ENCODE measurements around the gene CLEC2A. TPM values are rescaled to one million over a fixed set of nuclear protein-coding genes. Genes with fewer than 3 reads are reported as not detected.
A peak's percentile ranks its signal among the peaks of the same experiment; 100 is the strongest.

The CLEC2A gene
- total and polyA plus RNA-seq, 2 experiments from 2014 or later, result not detected

GRCh38 chr12:9925705-9926393, 6.3 kb downstream of the CLEC2A start:
- peak; percentile 95 for ATAC-seq
- no peaks in the 10 kb centered on the region for H3F3A ChIP-seq (replicated peaks; ENCODE audit: low read depth)
- no peak overlapping the region for H3K27ac Mint-ChIP-seq
- no peak overlapping the region for H3K27ac ChIP-seq (ENCODE audit: low read depth)
- H3K9me2 ChIP-seq (ENCODE audit: insufficient read depth), result no peaks in the 10 kb centered on the region
- H3K4me1 Mint-ChIP-seq, result peaks cover 2% of the 10 kb centered on the region; the same call in 1 of the 3 replicates
- H3K4me3 Mint-ChIP-seq, result no peak overlapping the region
- no peaks in the 10 kb centered on the region for H3K36me3 ChIP-seq (ENCODE audit: insufficient read depth)
- TF ChIP-seq NANOG (IDR thresholded peaks at IDR 0.05; ENCODE audit: borderline replicate concordance), result no peak
- TF ChIP-seq STAT1 (IDR thresholded peaks at IDR 0.05; ENCODE audit: unreplicated experiment), result no peak
- no peak for TF ChIP-seq ZNF114 (CRISPR knock-in tag; IDR thresholded peaks at IDR 0.05)
- TF ChIP-seq, protein P1, sequence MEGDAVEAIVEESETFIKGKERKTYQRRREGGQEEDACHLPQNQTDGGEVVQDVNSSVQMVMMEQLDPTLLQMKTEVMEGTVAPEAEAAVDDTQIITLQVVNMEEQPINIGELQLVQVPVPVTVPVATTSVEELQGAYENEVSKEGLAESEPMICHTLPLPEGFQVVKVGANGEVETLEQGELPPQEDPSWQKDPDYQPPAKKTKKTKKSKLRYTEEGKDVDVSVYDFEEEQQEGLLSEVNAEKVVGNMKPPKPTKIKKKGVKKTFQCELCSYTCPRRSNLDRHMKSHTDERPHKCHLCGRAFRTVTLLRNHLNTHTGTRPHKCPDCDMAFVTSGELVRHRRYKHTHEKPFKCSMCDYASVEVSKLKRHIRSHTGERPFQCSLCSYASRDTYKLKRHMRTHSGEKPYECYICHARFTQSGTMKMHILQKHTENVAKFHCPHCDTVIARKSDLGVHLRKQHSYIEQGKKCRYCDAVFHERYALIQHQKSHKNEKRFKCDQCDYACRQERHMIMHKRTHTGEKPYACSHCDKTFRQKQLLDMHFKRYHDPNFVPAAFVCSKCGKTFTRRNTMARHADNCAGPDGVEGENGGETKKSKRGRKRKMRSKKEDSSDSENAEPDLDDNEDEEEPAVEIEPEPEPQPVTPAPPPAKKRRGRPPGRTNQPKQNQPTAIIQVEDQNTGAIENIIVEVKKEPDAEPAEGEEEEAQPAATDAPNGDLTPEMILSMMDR (conservative IDR thresholded peaks at IDR 0.05; ENCODE audit: low read depth in 2 of 2), result peak; percentile 66 to 68
- TF ChIP-seq EZH2phosphoT487 (IDR thresholded peaks at IDR 0.05; ENCODE audit: unreplicated experiment), result no peak
- no peak for TF ChIP-seq POLR2AphosphoS5 (IDR thresholded peaks at IDR 0.05; ENCODE audit: low read depth)
- TF ChIP-seq, protein P2, sequence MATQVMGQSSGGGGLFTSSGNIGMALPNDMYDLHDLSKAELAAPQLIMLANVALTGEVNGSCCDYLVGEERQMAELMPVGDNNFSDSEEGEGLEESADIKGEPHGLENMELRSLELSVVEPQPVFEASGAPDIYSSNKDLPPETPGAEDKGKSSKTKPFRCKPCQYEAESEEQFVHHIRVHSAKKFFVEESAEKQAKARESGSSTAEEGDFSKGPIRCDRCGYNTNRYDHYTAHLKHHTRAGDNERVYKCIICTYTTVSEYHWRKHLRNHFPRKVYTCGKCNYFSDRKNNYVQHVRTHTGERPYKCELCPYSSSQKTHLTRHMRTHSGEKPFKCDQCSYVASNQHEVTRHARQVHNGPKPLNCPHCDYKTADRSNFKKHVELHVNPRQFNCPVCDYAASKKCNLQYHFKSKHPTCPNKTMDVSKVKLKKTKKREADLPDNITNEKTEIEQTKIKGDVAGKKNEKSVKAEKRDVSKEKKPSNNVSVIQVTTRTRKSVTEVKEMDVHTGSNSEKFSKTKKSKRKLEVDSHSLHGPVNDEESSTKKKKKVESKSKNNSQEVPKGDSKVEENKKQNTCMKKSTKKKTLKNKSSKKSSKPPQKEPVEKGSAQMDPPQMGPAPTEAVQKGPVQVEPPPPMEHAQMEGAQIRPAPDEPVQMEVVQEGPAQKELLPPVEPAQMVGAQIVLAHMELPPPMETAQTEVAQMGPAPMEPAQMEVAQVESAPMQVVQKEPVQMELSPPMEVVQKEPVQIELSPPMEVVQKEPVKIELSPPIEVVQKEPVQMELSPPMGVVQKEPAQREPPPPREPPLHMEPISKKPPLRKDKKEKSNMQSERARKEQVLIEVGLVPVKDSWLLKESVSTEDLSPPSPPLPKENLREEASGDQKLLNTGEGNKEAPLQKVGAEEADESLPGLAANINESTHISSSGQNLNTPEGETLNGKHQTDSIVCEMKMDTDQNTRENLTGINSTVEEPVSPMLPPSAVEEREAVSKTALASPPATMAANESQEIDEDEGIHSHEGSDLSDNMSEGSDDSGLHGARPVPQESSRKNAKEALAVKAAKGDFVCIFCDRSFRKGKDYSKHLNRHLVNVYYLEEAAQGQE (IDR thresholded peaks at IDR 0.05; ENCODE audit: unreplicated experiment), result no peak
- TF ChIP-seq, protein P3, sequence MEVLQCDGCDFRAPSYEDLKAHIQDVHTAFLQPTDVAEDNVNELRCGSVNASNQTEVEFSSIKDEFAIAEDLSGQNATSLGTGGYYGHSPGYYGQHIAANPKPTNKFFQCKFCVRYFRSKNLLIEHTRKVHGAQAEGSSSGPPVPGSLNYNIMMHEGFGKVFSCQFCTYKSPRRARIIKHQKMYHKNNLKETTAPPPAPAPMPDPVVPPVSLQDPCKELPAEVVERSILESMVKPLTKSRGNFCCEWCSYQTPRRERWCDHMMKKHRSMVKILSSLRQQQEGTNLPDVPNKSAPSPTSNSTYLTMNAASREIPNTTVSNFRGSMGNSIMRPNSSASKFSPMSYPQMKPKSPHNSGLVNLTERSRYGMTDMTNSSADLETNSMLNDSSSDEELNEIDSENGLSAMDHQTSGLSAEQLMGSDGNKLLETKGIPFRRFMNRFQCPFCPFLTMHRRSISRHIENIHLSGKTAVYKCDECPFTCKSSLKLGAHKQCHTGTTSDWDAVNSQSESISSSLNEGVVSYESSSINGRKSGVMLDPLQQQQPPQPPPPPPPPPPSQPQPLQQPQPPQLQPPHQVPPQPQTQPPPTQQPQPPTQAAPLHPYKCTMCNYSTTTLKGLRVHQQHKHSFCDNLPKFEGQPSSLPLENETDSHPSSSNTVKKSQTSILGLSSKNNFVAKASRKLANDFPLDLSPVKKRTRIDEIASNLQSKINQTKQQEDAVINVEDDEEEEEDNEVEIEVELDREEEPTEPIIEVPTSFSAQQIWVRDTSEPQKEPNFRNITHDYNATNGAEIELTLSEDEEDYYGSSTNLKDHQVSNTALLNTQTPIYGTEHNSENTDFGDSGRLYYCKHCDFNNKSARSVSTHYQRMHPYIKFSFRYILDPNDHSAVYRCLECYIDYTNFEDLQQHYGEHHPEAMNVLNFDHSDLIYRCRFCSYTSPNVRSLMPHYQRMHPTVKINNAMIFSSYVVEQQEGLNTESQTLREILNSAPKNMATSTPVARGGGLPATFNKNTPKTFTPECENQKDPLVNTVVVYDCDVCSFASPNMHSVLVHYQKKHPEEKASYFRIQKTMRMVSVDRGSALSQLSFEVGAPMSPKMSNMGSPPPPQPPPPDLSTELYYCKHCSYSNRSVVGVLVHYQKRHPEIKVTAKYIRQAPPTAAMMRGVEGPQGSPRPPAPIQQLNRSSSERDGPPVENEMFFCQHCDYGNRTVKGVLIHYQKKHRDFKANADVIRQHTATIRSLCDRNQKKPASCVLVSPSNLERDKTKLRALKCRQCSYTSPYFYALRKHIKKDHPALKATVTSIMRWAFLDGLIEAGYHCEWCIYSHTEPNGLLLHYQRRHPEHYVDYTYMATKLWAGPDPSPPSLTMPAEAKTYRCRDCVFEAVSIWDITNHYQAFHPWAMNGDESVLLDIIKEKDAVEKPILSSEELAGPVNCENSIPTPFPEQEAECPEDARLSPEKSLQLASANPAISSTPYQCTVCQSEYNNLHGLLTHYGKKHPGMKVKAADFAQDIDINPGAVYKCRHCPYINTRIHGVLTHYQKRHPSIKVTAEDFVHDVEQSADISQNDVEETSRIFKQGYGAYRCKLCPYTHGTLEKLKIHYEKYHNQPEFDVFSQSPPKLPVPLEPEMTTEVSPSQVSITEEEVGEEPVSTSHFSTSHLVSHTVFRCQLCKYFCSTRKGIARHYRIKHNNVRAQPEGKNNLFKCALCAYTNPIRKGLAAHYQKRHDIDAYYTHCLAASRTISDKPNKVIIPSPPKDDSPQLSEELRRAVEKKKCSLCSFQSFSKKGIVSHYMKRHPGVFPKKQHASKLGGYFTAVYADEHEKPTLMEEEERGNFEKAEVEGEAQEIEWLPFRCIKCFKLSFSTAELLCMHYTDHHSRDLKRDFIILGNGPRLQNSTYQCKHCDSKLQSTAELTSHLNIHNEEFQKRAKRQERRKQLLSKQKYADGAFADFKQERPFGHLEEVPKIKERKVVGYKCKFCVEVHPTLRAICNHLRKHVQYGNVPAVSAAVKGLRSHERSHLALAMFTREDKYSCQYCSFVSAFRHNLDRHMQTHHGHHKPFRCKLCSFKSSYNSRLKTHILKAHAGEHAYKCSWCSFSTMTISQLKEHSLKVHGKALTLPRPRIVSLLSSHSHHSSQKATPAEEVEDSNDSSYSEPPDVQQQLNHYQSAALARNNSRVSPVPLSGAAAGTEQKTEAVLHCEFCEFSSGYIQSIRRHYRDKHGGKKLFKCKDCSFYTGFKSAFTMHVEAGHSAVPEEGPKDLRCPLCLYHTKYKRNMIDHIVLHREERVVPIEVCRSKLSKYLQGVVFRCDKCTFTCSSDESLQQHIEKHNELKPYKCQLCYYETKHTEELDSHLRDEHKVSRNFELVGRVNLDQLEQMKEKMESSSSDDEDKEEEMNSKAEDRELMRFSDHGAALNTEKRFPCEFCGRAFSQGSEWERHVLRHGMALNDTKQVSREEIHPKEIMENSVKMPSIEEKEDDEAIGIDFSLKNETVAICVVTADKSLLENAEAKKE (CRISPR knock-in tag; IDR thresholded peaks at IDR 0.05), result no peak
- TF ChIP-seq ETS1 (IDR thresholded peaks at IDR 0.05), result no peak
- no peaks in the 10 kb centered on the region for H3K79me2 ChIP-seq (replicated peaks; ENCODE audit: insufficient read depth)
- no peaks in the 10 kb centered on the region for H4K20me1 ChIP-seq (replicated peaks; ENCODE audit: insufficient read depth)
- H3K4me3 ChIP-seq, result no peak overlapping the region
- H3K4me2 ChIP-seq, result no peak overlapping the region
- no peaks in the 10 kb centered on the region; the same call in 2 of the 3 replicates for H3K9me3 Mint-ChIP-seq
- H3K27me3 ChIP-seq (ENCODE audit: insufficient read depth), result no peaks in the 10 kb centered on the region
- no peaks in the 10 kb centered on the region for H3K36me3 Mint-ChIP-seq (ENCODE audit: low read depth)
- no peak overlapping the region for H2AFZ ChIP-seq
- DNase-seq (ENCODE audit: low spot score), result peak; percentile 86
- no peaks in the 10 kb centered on the region for H3K4me1 ChIP-seq (ENCODE audit: insufficient read depth)
- H3K27me3 Mint-ChIP-seq (ENCODE audit: insufficient read depth, low read depth, poor library complexity), result peaks cover 2% of the 10 kb centered on the region
